Nephron progenitor cell (in vitro differentiated cells): ENCODE results near the gene ELL2.

Source experiments
- DNase-seq: peaks from one replicate; pipeline ENCODE4 v3.0.0; 2021
- H3K27ac Mint-ChIP-seq: 2 replicates; pipeline ENCODE4 v1.8.0; 2021; ENCODE audit warnings: mild to moderate bottlenecking, moderate library complexity, mixed read lengths
- H3K27me3 Mint-ChIP-seq: 2 replicates; pipeline ENCODE4 v1.8.0; 2021; ENCODE audit warnings: mild to moderate bottlenecking, low read depth, mixed read lengths; ENCODE audit not compliant: poor library complexity
- H3K36me3 Mint-ChIP-seq: 2 replicates; pipeline ENCODE4 v1.8.0; 2021; ENCODE audit warnings: low read depth, mixed read lengths
- H3K4me1 Mint-ChIP-seq: 2 replicates; pipeline ENCODE4 v1.8.0; 2021; ENCODE audit warnings: mixed read lengths
- H3K4me3 Mint-ChIP-seq: 2 replicates; pipeline ENCODE4 v1.8.0; 2021; ENCODE audit warnings: mild to moderate bottlenecking, moderate library complexity, mixed read lengths
- H3K9me3 Mint-ChIP-seq: 2 replicates; pipeline ENCODE4 v1.8.0; 2021; ENCODE audit warnings: mild to moderate bottlenecking, moderate library complexity, mixed read lengths
- TF ChIP-seq, protein P1 (sequence below): fragments of 200-600 bp; sonication (generic); IDR thresholded peaks from 2 replicates; pipeline ENCODE4 v1.5.0; 2021; ENCODE audit warnings: antibody characterized with exemption

ELL2 gene

DNA sequence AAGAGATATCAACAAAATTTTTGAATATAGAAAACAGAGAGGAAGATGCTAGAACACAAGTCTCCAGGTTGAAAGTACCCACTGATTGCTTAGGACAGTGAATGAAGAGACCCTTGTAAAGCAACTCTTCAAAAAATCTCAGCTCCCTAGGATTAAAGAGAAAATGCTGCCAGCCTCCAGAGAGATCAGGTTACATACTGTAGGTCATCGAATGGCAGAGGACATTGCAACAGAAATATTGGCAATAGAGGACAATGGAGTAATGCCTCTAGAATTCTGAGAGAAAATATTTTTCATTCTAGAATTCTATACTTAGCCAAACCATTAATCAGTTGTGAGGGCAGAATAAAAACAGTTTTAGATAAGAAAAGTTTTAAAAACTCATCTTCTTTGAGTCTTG lies 43.1 kb upstream of the ELL2 start:
- peaks cover 8% of the 10 kb centered on the region for H3K36me3 Mint-ChIP-seq

DNA sequence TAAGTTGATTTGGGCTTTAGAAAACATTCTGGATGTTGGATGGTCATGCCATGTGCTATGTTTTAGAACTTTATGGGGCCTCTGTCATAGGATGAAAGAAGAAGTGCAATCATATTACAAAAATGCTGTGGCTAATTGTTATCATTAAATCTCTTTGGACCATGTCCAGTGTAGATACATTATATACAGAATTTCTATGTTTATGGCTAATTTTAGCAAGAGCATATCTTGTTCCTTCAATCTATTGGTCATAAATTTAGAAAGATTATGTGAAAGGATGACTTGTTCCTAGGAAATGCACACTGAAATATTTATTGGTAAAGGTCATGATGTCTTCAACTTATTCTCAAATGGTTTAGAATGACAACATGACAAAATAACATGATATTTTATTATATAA lies 42.4 kb upstream of the ELL2 start:
- Mint-ChIP-seq H3K27ac (no peak overlapping the region), H3K36me3 (peaks cover 4% of the 10 kb centered on the region), H3K4me1 (no peaks in the 10 kb centered on the region)

More for the DNA sequence above, 43.1 kb upstream of the ELL2 start:
- H3K4me3 Mint-ChIP-seq = no peak overlapping the region
- no peaks in the 10 kb centered on the region for H3K27me3 Mint-ChIP-seq
- H3K4me1 Mint-ChIP-seq = no peaks in the 10 kb centered on the region
- no peak overlapping the region for H3K27ac Mint-ChIP-seq
- peaks cover 35% of the 10 kb centered on the region for H3K9me3 Mint-ChIP-seq
- DNase-seq = no peak
- TF ChIP-seq, protein P1, sequence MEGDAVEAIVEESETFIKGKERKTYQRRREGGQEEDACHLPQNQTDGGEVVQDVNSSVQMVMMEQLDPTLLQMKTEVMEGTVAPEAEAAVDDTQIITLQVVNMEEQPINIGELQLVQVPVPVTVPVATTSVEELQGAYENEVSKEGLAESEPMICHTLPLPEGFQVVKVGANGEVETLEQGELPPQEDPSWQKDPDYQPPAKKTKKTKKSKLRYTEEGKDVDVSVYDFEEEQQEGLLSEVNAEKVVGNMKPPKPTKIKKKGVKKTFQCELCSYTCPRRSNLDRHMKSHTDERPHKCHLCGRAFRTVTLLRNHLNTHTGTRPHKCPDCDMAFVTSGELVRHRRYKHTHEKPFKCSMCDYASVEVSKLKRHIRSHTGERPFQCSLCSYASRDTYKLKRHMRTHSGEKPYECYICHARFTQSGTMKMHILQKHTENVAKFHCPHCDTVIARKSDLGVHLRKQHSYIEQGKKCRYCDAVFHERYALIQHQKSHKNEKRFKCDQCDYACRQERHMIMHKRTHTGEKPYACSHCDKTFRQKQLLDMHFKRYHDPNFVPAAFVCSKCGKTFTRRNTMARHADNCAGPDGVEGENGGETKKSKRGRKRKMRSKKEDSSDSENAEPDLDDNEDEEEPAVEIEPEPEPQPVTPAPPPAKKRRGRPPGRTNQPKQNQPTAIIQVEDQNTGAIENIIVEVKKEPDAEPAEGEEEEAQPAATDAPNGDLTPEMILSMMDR = no peak

DNA sequence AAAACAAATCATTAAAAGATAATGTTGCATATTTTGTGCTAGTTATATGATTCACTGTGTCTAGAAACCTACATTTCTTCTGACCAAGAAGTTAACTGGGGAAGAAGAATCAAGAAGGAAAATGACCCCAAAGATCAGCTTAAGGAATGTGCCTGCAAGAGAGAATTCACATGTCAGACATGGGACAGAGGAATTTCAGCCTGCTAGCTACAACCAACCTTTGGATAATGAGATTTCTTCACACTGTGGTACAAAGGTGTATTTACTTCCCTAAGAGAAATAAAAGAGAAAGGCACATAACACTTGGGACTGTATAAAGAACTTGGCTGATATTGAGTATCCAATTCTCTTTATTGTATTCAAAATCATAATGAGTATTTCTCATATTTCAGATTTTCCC lies 39.6 kb upstream of the ELL2 start:
- peaks cover 11% of the 10 kb centered on the region for H3K9me3 Mint-ChIP-seq
- TF ChIP-seq, protein P1 = no peak
- H3K27ac Mint-ChIP-seq = no peak overlapping the region
- H3K27me3 Mint-ChIP-seq = no peaks in the 10 kb centered on the region
- no peaks in the 10 kb centered on the region for H3K36me3 Mint-ChIP-seq
- DNase-seq = no peak
- no peaks in the 10 kb centered on the region for H3K4me1 Mint-ChIP-seq
- H3K4me3 Mint-ChIP-seq = no peak overlapping the region

More for the DNA sequence above, 42.4 kb upstream of the ELL2 start:
- Mint-ChIP-seq H3K4me3 (no peak overlapping the region), H3K9me3 (peaks cover 29% of the 10 kb centered on the region), H3K27me3 (no peaks in the 10 kb centered on the region)
- TF ChIP-seq, protein P1 = no peak
- DNase-seq = no peak

DNA sequence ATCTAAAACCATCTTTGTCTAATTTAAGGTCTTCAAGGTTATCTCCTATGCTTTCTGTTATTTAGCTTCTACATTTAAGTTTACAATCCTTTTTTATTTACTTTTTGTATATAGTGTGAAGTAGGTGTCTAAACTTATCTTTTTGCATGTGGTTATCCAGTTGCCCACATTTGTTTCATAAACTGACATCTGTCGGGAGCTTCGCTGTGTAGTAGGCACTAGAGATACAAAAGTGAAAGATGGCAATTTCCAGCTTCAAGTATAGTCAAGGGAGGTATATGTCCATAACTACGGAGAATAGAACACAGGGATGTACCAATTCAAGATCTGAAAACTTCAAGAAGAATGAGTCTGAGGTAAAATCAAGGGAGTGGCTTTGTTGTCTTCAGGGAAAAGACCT lies 38.7 kb upstream of the ELL2 start:
- TF ChIP-seq, protein P1 = no peak
- DNase-seq = no peak
- no peaks in the 10 kb centered on the region for H3K4me1 Mint-ChIP-seq
- H3K36me3 Mint-ChIP-seq = no peaks in the 10 kb centered on the region
- H3K4me3 Mint-ChIP-seq = no peak overlapping the region
- H3K9me3 Mint-ChIP-seq = peaks cover 11% of the 10 kb centered on the region
- H3K27me3 Mint-ChIP-seq = no peaks in the 10 kb centered on the region
- H3K27ac Mint-ChIP-seq = no peak overlapping the region

DNA sequence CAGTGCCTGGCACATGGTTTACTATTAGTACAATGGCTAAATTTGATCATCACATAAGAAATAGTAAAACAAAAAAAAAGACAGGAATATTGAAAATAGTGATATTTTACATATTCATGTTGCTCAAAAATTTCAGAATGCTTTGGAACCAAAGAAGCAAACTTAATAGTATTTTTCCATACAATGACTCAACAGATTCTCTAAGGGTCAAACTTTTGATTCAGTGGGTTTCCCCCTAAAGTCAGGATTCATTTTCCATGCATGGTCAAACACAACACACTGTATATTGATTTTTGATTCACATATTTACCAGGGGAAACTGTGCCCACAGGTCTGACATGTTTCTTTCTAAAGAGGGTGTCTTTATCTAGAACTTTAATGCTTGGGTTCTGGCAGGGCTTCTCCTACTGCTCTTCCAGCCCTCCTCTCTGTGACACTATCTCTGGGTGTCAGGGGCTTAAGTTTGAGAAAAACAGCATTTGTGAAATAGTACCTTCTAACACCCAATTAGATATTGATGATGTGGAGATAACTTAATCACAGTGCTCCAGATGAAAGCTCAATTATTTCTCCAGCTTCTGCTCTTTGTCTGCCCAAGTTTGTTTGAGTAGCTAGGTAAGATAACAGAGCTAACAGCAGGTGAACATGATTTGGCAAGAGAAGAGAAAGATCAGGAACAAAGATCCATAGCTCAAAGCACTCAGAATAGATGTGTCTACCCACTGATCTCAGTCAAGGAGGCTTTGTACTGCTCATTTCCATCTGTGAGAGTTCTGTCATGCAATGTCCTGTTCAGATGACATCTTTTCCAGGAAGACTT lies 35.5 kb upstream of the ELL2 start:
- no peaks in the 10 kb centered on the region for H3K4me1 Mint-ChIP-seq
- H3K27ac Mint-ChIP-seq = no peak overlapping the region
- no peaks in the 10 kb centered on the region for H3K27me3 Mint-ChIP-seq
- H3K9me3 Mint-ChIP-seq = no peaks in the 10 kb centered on the region
- DNase-seq = no peak
- TF ChIP-seq, protein P1 = no peak
- no peak overlapping the region for H3K4me3 Mint-ChIP-seq
- no peaks in the 10 kb centered on the region for H3K36me3 Mint-ChIP-seq

DNA sequence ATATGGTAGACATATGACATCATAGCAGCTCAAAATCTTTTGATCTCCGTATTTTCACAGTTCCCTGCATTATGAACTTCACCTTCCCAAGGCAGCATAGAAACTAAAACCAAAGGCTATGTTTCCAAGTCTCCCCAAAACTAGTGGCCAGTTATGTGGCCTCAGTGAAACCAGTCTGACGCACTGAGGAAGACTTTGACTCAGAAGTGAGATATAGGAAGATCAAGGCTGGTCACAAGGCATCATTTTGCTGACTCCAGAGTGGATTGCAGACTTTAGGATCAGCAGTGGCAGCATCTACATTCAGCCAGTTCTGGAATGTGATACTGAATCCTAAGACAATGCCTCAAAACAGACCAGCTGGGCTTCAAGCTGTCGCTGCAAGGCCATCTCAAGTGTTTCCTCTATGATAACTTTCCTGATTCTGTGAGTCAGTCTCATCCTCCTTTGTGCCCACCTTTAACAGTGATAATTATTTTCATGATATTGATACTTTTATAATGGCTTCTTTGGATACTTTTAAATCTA lies 34.4 kb upstream of the ELL2 start:
- no peaks in the 10 kb centered on the region for H3K9me3 Mint-ChIP-seq
- no peaks in the 10 kb centered on the region for H3K27me3 Mint-ChIP-seq
- no peak for DNase-seq
- TF ChIP-seq, protein P1 = no peak
- no peaks in the 10 kb centered on the region for H3K4me1 Mint-ChIP-seq
- no peak overlapping the region for H3K27ac Mint-ChIP-seq
- H3K4me3 Mint-ChIP-seq = no peak overlapping the region
- no peaks in the 10 kb centered on the region for H3K36me3 Mint-ChIP-seq
